ENCODE data around the gene PLPP6.
A peak's percentile ranks its signal among the peaks of the same experiment; 100 is the strongest.

Gene PLPP6

DNA sequence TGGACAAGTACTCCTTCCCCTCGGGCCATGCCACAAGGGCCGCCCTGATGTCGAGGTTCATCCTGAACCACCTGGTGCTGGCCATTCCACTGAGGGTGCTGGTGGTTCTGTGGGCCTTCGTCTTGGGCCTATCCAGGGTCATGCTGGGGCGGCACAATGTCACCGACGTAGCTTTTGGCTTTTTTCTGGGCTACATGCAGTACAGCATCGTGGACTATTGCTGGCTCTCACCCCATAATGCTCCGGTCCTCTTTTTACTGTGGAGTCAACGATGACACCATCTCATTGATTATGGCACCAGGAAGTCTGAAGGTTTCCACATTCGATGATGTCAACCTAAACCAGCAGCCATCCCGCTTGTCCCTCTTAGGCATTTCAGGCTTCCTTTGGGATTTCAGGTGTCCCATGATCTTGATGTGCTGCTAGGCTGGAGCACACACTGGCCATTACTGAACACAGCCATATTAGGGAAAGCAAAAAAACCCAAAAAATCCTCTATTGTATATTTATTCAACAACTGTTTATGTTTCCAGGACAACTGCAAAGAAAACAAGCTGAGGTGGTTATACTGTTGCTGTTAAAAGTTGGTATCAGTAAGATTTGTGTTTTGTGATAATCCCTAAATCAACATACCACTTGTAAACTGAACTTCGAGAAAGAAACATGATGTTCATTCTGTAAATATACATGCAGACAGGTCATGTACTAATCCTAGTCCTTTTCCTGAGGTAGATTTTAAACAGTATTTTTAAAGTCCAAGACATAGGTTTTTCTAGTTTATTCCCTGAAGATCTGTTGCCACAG, 1.1 kb downstream of the PLPP6 start:
- DNase-seq = no peak

DNA sequence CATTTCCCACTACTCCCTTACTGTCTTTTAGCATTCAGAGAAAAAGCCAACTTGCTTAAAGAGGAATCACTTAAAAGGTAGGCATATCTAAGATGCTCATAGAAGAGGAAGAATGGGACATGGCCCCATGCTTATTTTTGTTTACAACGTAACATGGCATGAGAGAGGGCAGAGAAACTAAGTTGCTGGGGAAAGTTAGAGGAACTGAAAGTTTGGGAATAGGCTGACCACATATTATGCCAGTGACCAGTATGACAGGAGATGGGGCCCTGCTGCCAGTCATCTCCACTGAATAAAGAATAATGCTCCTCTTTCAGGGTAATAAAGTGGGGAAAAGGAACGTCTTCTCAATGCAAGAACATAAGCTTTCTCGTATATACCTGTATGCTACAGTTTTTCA, 1.9 kb downstream of the PLPP6 start:
- no peak for DNase-seq

DNA sequence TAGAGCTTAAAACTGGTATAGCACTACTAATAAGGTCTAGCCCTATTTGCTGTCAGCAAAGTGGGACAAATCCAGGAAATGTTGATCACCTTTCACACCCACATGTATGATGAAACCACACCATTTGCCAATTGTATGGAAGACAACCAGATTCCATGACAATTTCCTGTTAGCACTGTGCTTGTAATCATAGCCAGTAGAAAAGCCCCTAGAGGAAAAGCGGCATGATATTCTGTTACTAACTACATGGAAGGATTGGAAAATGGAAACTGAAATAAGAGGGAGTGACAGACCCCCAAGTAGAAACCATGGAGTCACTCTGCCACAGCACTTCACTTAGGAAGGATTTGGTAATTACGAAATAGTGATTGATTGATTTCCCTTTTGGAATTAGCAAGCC, 3.3 kb downstream of the PLPP6 start:
- no peak for DNase-seq

DNA sequence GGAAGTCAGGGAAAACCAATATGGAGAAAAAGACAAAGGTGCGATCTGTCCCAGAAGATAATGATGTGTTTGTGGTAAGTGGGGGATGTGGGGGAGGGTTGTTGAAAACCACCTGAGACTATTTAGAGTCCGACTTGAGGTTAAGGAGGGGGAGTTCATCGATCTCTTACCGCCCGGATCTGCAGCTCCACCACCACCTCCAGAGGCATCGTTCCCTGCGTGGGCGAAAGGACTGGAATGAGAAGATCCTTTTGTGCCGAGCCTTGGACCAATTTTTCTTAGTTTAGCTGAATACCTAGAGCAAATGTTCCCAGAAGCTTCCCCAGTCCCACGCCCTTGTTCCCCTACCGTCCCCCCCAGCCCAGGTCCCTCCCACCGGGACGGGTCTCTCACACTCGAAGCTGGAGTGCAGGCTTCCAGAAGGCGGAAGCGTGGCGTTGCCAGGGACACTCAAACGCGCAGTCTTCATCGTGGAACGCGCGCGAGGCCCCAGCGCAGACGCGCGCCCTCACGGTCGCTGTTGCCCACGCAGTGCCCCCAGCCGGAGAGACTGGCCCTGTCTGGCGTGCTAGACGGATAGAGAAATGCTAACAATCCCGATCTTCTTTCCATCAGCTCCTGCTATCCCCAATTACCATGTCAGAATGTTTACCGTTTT, 4.1 kb downstream of the PLPP6 start, which contains the start of gene SPATA6L:
Gene SPATA6L, minus strand, starts transcription at position 439 of the 658 bp plus-strand sequence. Its CDS starts 230 bp downstream, at position 209.
- DNase-seq = peak; percentile 12 to 22

DNA sequence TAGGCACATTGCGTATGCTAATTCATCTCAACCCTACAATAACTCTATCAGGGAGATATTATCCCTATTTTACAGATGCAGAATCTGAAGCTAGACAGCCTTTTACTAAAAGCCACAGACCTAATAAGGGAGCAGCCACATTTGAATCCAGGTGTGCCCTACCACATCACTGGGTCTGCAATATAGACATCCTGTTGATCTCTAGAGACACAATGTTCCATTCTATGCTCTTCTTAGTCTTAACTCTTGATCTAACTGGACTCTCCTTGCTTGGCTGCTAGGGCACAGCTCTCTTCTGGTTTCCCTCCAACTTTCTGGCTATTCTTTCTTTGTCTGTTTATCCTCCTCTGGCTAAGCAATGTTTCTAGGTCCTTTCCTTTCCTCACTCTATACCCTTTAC, 5.6 kb downstream of the PLPP6 start:
- no peak for DNase-seq

DNA sequence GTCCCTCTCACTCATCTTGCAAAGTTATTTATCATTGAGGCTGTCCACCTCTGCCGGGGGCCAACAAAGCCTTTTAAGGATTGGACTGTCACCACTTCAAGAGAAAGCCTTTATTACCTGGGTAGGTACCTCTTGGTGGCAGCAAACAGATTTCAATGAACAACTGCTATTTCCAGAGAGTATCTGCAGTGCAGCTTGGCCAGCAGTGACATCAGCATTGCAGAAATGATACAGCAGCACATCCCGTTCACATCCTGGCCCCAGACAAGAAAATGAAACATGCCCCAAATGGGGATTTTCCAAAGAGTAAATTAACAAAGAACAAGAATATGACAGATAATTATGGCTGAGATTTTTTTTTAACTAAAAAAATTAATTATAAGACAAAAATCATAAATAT, 6.5 kb downstream of the PLPP6 start:
- DNase-seq = no peak

DNA sequence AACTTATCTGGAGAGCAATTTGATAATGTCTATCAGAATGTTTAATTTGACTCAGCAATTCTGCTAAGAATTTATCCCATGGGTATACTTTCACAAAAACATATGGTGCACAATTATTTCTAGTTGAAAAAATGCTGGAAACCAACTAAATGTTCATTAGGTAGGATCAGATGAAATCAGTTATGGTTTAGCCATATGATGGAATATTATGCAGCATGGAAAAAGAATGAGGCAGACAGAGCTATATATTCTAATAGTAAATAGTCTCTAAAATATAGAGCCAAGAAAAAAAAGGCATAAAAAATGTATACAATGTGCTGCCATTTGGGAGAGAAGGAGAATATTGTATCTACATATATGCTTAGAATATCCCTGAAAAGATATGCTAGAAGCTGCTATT, 7.8 kb downstream of the PLPP6 start:
- no peak for DNase-seq

DNA sequence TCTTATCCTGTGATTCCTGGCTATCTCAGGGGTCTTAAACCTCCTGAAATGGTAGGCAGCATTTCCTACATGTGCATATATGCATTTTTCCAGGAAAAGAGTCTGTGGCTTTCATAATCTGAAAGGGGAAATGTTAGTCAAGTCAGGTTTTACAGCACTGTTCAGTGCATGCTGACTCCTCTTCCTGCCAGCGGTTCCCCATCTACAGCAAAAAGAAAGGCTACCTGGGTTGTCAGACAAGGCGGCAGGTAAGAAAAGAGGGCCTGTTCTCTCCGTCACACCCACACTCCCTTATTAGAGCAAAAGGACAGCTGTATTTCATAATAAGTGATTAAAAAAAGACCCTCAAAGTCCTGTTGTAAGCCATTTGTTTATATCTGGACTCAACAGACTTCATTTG, 8.5 kb downstream of the PLPP6 start:
- DNase-seq = no peak

DNA sequence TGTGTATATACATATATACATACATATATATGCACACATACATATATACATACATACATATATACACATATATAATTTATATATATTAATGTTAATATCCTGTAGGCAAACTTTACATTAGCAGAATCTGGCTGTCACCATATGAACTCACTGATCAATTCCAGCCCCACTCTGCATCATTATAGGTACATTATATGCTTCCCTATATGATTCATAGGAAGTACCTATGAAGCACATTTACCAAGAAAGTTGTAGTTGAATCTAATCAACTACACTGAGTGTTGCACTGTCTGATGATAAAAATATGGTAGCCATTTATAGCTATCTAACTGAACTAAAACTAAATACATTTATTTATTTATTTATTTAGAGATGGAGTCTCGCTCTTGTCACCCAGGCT, 9.6 kb downstream of the PLPP6 start:
- DNase-seq = no peak

DNA sequence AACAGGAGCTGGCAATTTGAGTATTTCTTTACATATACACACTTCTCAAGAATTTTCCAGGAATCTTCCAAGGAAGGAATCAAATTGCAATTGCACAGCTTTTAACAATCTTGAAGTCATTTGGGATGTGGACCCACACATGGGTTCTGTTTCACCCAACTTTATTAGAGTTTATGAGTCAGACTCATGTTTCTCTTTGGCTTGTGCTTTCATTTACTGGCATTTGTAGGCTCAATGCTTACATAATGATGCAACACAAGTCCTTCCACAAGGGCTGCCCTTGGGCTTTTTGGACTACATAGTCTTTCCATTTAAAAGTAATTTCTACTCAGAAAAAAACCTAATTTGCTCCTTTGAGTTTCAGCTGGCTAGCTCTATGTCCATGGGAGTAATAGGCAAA, 12.7 kb downstream of the PLPP6 start:
- no peak for DNase-seq

DNA sequence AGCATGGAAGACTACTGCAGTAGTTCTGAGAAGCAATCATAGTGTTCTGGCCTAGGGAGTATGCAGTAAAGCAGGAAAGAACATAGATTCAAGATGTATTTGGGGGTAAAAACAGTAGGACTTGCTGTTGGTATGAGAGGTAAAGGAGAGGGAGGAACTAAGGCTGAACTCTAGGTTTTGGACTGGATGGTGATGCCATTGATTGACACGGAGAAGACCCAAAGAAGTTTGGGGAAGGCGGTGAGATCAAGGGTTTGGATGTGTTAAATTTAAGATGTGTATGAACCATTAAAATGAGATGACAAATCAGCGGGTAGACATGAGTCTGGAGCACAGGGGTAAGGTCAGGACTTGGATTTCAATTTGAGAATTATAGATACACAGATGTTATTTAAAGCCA, 15.3 kb downstream of the PLPP6 start:
- no peak for DNase-seq

DNA sequence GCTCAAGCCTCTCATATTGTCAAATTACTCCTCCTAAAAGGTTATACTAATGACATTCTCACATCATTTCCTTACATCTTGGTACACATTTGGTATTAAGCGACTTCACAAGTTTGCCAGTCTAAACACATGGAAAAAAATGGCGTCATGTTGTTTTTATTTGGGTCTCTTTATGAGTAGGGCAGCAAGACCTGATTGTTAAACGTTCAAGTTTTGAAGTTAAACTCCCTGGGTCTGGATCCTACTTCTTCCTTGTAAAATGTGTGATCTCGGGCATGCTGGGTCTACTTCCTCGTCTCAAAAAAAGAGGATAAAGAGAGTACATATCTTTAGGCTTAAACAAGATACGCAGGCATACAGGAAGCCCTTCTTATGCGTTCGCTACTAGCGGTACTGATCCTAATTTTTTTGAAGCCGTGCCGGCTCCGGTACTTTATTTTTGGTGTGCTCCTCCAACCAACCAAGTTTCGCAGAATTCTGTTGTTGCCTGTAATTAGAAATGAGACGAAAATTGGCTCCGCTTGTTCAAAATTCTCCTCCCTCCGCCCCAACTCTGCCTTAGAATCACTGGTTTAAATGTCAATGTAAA, 16.7 kb downstream of the PLPP6 start:
- DNase-seq = peak; percentile 31 to 63

DNA sequence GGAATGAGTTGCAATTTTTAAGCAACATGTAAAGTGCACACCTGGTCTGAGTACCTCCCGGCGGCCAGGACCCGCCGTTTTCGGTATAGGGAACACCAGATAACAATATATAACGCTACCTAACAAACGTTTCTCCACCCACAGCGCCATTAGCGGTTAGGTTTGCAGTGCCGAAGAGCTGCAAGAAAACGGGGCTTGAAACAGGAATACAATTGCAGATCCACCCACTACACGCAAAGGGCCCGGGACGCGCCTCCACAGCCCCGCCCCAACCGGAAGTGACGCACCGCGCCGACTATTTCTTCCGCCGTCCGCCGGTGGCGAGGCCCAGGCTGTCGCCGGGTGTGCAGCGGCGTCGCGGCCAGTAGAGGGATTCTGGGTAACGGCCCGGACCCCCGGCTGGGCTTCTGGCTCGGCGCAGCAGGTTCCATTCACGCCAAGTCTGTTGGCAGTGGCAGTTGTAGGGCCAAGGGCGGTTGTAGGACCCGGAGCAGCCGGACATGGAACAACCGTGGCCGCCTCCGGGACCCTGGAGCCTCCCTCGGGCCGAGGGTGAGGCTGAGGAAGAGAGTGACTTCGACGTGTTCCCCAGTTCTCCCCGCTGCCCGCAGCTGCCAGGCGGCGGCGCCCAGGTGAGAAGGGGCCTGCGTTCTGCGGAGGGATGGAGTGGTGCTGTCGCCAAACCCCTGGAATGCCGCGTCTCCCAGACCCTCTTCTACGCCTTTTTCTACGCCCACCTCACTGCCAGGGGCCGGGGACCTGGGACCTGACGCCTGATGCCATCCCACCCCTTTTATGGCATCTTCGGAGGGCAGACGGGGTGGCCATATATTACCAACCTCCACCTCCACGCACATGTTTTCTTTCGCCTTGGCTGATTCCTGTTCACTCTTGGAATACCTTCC, 17.4 kb downstream of the PLPP6 start, which contains the start of gene CDC37L1:
Gene CDC37L1, plus strand, starts transcription at position 302 of the 905 bp plus-strand sequence. Its CDS starts 199 bp downstream, at position 501.
- peak; percentile 93 to 98 for DNase-seq

DNA sequence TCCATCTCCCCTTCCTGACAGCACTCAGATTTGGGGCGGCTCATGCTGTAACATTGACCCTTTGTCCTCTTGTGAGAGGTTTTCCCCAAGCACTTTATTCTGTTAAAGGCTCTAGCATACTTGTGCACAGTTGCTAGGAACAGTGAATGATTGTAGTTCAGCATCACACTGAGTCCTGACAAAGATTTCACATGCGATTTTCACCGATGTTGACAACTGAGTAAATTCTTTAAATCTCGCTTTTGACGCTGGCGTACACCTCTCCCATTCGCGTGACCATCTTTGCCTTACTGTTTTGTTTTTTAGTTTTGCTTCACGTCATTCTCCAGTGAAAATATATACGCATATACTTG, 18.1 kb downstream of the PLPP6 start:
- no peak for DNase-seq

DNA sequence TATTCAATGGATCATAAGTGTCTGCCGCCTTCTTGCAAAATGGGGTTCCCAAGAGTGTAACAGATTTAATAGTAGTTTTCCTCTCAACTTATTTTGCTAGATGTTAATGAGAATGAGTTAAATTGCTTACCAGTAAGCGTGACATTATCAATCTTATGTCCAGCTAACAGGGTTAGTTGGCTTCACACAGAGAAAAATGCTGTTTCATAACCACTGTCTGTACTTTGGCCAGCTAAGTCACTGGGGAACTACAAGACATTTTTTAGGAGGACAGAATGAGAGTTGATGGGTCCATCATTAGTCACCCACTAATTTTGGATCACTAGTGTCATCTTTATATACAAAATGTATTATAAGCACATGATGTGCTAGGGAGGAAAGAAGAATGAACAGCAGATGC, 18.7 kb downstream of the PLPP6 start:
- peak in 1 of 2 donors; percentile 58 for DNase-seq

DNA sequence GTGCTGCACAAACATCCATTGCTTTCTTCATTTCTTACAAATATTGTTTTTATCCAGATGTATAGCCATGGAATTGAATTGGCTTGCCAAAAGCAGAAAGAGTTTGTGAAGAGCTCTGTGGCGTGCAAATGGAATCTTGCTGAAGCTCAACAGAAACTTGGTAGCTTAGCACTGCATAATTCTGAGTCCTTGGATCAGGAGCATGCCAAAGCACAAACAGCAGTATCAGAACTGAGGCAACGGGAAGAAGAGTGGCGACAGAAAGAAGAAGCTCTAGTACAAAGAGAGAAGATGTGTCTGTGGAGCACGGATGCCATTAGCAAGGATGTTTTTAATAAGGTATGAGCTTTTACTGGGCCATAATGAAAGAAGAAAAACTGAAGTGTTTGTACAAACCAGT, 22.7 kb downstream of the PLPP6 start:
- DNase-seq = no peak

DNA sequence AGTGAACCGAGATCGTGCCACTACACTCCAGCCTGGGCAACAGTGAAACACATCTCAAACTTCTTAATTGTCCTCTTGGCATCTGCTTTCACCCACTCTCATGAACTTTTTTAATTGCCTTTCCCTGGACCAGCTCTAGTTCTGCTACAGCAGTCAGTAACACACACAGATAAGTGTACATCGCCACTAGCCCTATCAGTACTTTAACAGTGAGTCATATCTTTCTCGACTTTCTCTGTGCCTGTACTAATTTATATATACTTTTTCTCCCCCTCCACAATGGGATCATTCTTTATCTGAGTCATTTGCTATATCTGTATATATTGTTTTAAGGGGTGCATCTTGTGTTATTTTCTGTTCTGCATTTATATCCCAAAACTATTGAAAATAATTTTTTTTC, 24.0 kb downstream of the PLPP6 start:
- no peak for DNase-seq

DNA sequence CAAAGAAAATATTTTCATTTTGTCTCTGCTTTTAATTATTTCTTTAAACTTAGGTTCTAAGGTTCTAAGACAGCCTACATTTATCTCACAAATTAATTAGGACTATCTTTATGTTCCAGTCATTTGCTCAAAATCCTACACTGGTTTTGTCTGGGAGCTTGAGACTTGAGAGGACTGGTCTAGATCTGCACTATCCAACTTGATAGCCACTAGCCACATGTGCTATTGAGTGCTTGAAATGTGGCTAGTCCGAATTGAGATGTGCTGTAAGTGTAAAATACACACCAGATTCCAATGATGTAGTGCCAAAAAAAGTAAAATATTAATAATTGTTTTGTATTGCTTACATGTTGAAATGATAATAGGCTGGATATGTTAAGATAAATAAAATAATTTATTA, 24.5 kb downstream of the PLPP6 start:
- no peak for DNase-seq

DNA sequence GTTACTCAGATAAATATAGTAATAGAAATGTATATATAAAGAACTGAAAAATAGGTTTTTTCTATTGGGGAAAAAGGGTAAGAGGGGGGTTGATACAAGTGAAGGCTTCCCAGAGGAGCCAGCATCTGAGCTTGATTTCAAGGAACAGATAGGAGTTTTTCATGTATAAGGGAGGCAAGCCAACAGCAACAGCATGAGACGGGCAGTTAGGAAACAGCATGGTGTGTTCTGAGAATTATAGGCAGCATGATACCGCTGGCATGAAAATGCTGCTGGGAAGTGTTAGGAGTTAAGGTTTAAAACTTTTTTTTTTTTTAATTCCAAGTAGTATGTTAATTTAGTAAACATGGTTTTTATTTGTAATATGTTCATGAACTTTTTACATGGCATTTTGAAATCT, 26.9 kb downstream of the PLPP6 start:
- DNase-seq = no peak

DNA sequence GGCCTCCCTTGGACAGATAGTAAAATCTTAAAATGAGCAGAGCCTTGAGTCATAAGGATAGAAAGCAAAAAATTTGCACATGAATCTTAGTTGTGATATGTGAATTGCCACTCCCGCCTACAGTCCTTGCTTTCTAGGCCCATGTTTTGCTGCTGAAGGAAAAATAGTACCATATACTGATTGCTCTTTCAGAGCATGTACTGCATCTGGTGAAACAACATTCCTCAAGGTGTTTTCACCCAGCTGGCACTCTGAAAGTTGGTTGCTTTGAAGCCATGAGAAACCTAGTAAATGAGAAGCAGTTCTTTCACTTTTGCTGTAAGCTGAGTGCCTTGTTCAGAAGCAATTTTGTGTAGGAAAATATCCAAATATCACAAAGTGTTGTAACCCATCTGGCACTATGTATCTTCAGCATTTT, 27.6 kb downstream of the PLPP6 start:
- no peak for DNase-seq

DNA sequence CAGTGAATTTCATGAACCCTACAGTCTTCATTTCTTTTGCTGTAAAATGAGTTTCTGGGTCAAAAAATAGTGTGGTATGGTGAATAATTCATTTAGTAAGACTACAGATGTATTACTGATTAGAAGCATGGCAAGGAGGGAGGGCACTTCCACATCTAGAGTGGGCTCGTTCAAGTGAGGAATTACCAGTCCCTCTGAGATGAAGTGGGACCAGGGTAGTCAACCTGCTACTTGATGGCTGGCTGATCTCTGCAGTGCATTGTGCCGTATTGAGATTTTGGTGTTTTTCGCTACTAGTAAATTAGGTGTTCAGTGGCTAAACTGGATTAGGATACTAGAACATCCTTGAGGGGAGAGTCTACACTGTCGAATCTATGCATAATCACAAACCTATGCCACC, 28.1 kb downstream of the PLPP6 start:
- no peak for DNase-seq

DNA sequence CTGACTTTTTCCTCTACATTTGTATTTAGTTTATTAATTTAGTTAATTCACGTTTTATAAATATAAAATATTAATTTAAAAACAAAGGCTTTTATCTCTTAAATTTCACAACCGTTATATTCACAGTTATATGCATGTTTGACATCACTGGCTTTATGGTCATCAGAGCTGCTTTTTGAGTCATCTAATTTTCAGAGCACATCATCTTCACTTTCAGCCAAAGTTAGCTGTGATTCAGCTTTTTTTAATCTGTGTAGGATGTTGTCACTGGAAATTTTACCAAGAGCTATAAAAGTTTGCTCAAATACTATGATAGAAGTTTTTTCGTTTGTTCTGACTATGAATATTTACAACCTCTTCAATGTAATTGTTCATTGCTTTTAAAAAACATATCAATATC, 29.7 kb downstream of the PLPP6 start:
- no peak for DNase-seq

DNA sequence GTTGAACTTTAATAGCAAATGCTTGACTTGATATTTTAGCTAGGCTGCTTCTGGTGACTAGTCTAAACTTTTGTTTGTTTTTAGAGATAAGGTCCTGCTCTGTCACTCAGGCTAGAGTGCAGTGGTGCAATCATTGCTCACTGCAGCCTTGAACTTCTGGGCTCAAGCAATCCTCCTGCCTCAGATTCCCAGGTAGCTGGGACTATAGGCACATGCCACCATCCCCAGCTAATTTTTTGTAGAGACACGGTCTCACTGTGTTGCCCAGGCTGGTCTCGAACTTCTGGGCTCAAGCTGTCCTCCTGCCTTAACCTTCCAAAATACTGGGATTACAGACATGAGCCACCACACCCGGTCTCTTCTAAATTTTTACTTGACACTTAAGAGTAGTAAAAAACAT, 38.0 kb downstream of the PLPP6 start:
- DNase-seq = no peak
